Measurements from ENCODE around the gene JADE2.

DNA sequence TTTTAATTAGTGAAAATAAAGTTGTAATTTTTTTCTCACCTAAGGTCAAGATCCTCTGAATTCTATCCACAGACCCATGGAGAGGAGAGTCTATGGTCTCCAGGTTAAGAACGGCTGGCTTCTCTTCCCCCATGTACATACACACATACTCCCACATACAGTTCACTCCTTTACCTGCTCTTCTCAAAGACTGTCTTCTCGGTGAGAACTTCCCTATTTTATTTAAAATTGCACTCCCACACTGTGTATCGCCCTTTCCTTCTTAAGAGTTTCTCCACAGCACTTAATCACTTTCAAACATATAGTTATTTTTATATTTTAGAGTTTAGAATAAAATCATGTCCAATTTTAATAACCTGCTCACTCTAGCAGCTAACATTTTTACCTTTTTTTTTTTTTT lies 3.6 kb upstream of the JADE2 start:
- TF ChIP-seq CTCF (conservative IDR thresholded peaks at IDR 0.05; ENCODE audit: low read length) (no peak), EZH2phosphoT487 (IDR thresholded peaks at IDR 0.05; ENCODE audit: borderline replicate concordance, low read depth, low read length) (no peak)

All from OCI-LY7 (cell line).